HepG2 (cell line): ENCODE results near the gene RMI1. TPM values are rescaled to one million over a fixed set of nuclear protein-coding genes. Genes with fewer than 3 reads are reported as not detected.

Source experiments
- ATRX ChIP-seq: sonication (generic); formaldehyde crosslinking; IDR thresholded peaks from 2 replicates; pipeline ENCODE4 v1.4.0; 2020; ENCODE audit warnings: missing genetic modification reagents, borderline replicate concordance
- FLYWCH1 ChIP-seq: sonication (generic); formaldehyde crosslinking; IDR thresholded peaks from 2 replicates; pipeline ENCODE4 v1.8.1; 2023; ENCODE audit warnings: mild to moderate bottlenecking, missing genetic modification reagents
- FOXK2 ChIP-seq: fragments of 450-650 bp; IDR thresholded peaks from 2 replicates; pipeline ENCODE4 v1.6.1; 2016
- HDAC2 ChIP-seq: sonication (generic); formaldehyde crosslinking; IDR thresholded peaks from 2 replicates; pipeline ENCODE4 v1.4.0; 2020; ENCODE audit warnings: missing genetic modification reagents
- NONO ChIP-seq, 2 experiments: fragments of 450-650 bp in 1 of 2; sonication (generic) in 1 of 2; formaldehyde crosslinking in 1 of 2; IDR thresholded peaks in 1 of 2; conservative IDR thresholded peaks in 1 of 2; 2 replicates each; pipeline versions ENCODE4 v1.6.1 to v1.8.0; 2017 to 2022; ENCODE audit warnings: mild to moderate bottlenecking in 1 of 2, missing genetic modification reagents in 1 of 2, moderate library complexity in 1 of 2
- POGK ChIP-seq: sonication (generic); formaldehyde crosslinking; conservative IDR thresholded peaks from 2 replicates; pipeline ENCODE4 v1.8.0; 2022; ENCODE audit warnings: mild to moderate bottlenecking, moderate library complexity, missing genetic modification reagents
- RAD51 ChIP-seq: fragments of 450-650 bp; IDR thresholded peaks from 2 replicates; pipeline ENCODE4 v1.6.1; 2016; ENCODE audit warnings: borderline replicate concordance
- RBFOX2 ChIP-seq: fragments of 200-400 bp; formaldehyde crosslinking; IDR thresholded peaks from 2 replicates; pipeline ENCODE4 v1.6.1; 2017; ENCODE audit warnings: low read depth, mild to moderate bottlenecking, low read length
- SMYD3 ChIP-seq: sonication (generic); formaldehyde crosslinking; IDR thresholded peaks from 2 replicates; pipeline ENCODE4 v1.8.1; 2023; ENCODE audit warnings: mild to moderate bottlenecking, missing genetic modification reagents
- SNAPC2 ChIP-seq: sonication (generic); formaldehyde crosslinking; IDR thresholded peaks from 2 replicates; pipeline ENCODE4 v1.8.1; 2022; ENCODE audit warnings: mild to moderate bottlenecking, missing genetic modification reagents
- THYN1 ChIP-seq: sonication (generic); formaldehyde crosslinking; IDR thresholded peaks from 2 replicates; pipeline ENCODE4 v1.8.1; 2023; ENCODE audit warnings: low read depth, mild to moderate bottlenecking, moderate library complexity, missing genetic modification reagents, borderline replicate concordance
- YEATS2 ChIP-seq: sonication (generic); formaldehyde crosslinking; IDR thresholded peaks from 2 replicates; pipeline ENCODE4 v1.4.0; 2020; ENCODE audit warnings: missing genetic modification reagents, borderline replicate concordance
- YY1 ChIP-seq: IDR thresholded peaks from 2 replicates; pipeline ENCODE4 v1.6.1; 2011; ENCODE audit warnings: low read length, low read depth, moderate library complexity, mild to moderate bottlenecking; ENCODE audit not compliant: insufficient read depth, insufficient replicate concordance
- ZC3H13 ChIP-seq: sonication (generic); formaldehyde crosslinking; IDR thresholded peaks from 2 replicates; pipeline ENCODE4 v1.8.1; 2023; ENCODE audit warnings: mild to moderate bottlenecking, missing genetic modification reagents, moderate library complexity
- ZNF333 ChIP-seq: sonication (generic); formaldehyde crosslinking; IDR thresholded peaks from 2 replicates; pipeline ENCODE4 v1.4.0; 2020; ENCODE audit warnings: mild to moderate bottlenecking, missing genetic modification reagents, borderline replicate concordance
- ZNF512B ChIP-seq: sonication (generic); formaldehyde crosslinking; IDR thresholded peaks from 2 replicates; pipeline ENCODE4 v1.5.1; 2020; ENCODE audit warnings: missing genetic modification reagents, mild to moderate bottlenecking, borderline replicate concordance
- ZNF549 ChIP-seq: sonication (generic); formaldehyde crosslinking; IDR thresholded peaks from 2 replicates; pipeline ENCODE4 v1.5.0; 2020; ENCODE audit warnings: missing genetic modification reagents
- ZNF639 ChIP-seq: conservative IDR thresholded peaks from 2 replicates; pipeline ENCODE4 v1.6.1; 2018; ENCODE audit warnings: missing genetic modification reagents
- polyA plus RNA-seq, 8 experiments: library from polyadenylated mRNA; depleted of rRNA in 3 of 8; stranded (reverse) in 7 of 8; unstranded in 1 of 8; fragments of >200 nt; fragmentation: Illumina TruSeq in 4 of 8; extraction: Trizol in 4 of 8; gene quantifications; 2 replicates each; pipeline versions ENCODE4 v1.2.1 to v1.2.3, GENCODE V29; 2011 to 2016; ENCODE audit warnings: low read depth in 4 of 8, missing spikeins in 1 of 8, mixed read lengths in 1 of 8; ENCODE audit not compliant: insufficient read depth in 1 of 8
- total RNA-seq, 5 experiments: library from RNA; depleted of rRNA; stranded (reverse); fragments of >200 nt; fragmentation: Illumina TruSeq; extraction: Trizol; gene quantifications; 2 replicates each; pipeline ENCODE4 v1.2.3, GENCODE V29; 2016; ENCODE audit warnings: low read depth in 1 of 5
- TF ChIP-seq, protein P1 (sequence below): fragments of 450-650 bp; IDR thresholded peaks from 2 replicates; pipeline ENCODE4 v1.6.1; 2016
- TF ChIP-seq, protein P2 (sequence below): sonication (generic); formaldehyde crosslinking; IDR thresholded peaks from 2 replicates; pipeline ENCODE4 v1.5.1; 2020; ENCODE audit warnings: missing genetic modification reagents, mild to moderate bottlenecking, borderline replicate concordance

RMI1 gene
- total and polyA plus RNA-seq, 2 of the 13 experiments (the other 11 are each of a cell fraction or from before 2014, with no cell fraction given), result 0.54 to 3.7 TPM

DNA sequence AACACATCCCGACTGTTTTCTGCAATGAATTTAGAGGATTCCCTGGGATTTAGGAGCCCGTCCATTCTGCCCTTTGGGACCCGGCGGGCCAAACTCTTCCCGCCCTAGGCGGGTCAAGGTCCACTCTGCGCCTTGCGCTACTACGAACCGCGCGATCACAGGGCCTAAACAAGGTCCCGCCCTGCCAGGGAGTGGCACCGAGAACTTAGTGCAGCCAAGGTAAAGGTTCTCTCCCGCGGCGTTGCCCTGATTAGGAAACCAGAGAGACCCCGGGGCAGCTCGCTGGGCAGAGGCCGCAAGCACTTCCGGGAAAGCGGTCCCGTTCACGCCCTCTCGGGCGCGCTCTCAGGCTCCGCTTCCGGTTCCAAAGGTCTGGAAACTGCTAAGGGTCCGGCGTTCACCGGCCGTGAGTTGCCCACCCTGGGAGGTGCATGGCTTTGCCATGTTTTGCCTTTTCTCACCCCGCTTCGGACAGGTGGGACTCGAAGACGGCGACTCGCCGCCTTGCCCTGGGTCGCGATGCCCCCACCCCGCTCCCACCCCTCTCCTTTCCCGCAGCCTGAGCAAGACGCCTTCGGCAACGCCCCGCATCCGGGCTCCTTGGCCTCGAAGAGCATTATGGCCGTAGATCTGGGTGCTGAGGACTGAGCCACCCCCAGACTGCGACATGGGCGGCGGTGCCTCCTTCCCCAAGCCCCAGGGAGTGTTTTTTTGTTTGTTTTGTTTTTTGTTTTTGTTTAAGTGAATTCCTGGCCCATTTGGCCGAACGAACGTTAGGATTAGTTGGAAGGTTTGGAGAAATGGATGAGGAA, 24.0 kb upstream of the RMI1 start (continued):
- TF ChIP-seq ZNF333 (CRISPR knock-in tag) (peak; percentile 83; the same call in 1 of the 2 replicates), YEATS2 (CRISPR knock-in tag) (peak; percentile 84), SMYD3 (CRISPR knock-in tag) (no peak), POGK (CRISPR knock-in tag) (peak; percentile 71; the same call in 1 of the 2 replicates), RAD51 (no peak), NONO (IDR thresholded peaks at IDR 0.05) (no peak), NONO (CRISPR knock-in tag; conservative IDR thresholded peaks at IDR 0.05) (peak; percentile 96), HDAC2 (CRISPR knock-in tag) (peak; percentile 85), RBFOX2 (peak; percentile 93), ZNF639 (CRISPR knock-in tag) (peak; percentile 53; the same call in 1 of the 2 replicates), FLYWCH1 (CRISPR knock-in tag) (0 out of 2 replicates have a peak, but pooled peaks have one; percentile 70), ZC3H13 (CRISPR knock-in tag) (peak; percentile 89), ZNF549 (no peak), THYN1 (CRISPR knock-in tag) (no peak), SNAPC2 (CRISPR knock-in tag) (peak; percentile 81; the same call in 1 of the 2 replicates), YY1 (peak; percentile 23), ATRX (CRISPR knock-in tag) (no peak), FOXK2 (no peak), ZNF512B (CRISPR knock-in tag) (0 out of 2 replicates have a peak, but pooled peaks have one; percentile 71)
- TF ChIP-seq, protein P1, sequence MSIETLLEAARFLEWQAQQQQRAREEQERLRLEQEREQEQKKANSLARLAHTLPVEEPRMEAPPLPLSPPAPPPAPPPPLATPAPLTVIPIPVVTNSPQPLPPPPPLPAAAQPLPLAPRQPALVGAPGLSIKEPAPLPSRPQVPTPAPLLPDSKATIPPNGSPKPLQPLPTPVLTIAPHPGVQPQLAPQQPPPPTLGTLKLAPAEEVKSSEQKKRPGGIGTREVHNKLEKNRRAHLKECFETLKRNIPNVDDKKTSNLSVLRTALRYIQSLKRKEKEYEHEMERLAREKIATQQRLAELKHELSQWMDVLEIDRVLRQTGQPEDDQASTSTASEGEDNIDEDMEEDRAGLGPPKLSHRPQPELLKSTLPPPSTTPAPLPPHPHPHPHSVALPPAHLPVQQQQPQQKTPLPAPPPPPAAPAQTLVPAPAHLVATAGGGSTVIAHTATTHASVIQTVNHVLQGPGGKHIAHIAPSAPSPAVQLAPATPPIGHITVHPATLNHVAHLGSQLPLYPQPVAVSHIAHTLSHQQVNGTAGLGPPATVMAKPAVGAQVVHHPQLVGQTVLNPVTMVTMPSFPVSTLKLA, result 0 out of 2 replicates have a peak, but pooled peaks have one; percentile 2
- TF ChIP-seq, protein P2, sequence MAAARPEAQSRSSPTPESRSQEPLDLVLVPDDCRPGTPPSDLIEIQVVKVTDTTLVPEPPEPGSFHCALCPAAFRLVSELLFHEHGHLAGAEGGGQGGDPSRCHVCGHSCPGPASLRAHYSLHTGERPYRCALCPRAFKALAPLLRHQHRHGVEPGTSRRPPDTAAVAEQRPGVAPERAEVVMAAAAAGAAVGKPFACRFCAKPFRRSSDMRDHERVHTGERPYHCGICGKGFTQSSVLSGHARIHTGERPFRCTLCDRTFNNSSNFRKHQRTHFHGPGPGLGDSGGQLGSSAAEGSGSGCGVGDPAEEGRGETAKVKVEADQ (CRISPR knock-in tag), result peak; percentile 53; the same call in 1 of the 2 replicates
